Mesenchymal stem cell (in vitro differentiated cells and primary cell): ENCODE results near the gene TMEM132A.
"Not testable (repeated sequence)": the region's sequence is repeated elsewhere in the genome, so short reads cannot be mapped to it uniquely, and the experiment has no call there.

ENCODE experiments used
- DNase-seq: peaks from one replicate; pipeline ENCODE4 v3.0.0-alpha.2; 2013
- H2AFZ ChIP-seq: one replicate; pipeline ENCODE4 v1.6.1; 2013; ENCODE audit warnings: low read depth, mild to moderate bottlenecking, control low read depth, inconsistent platforms, low read length, moderate library complexity
- H2AK5ac ChIP-seq: 2 replicates; pipeline ENCODE4 v1.6.1; 2013; ENCODE audit warnings: low read length, moderate library complexity, mild to moderate bottlenecking, inconsistent platforms; ENCODE audit not compliant: severe bottlenecking
- H2BK120ac ChIP-seq: one replicate; pipeline ENCODE4 v1.6.1; 2013; ENCODE audit warnings: low read depth, mild to moderate bottlenecking, inconsistent platforms, low read length, moderate library complexity
- H2BK12ac ChIP-seq, 2 experiments: one replicate each; pipeline ENCODE4 v1.6.1; 2013; ENCODE audit warnings: inconsistent platforms in 2 of 2, low read length in 2 of 2, mild to moderate bottlenecking in 2 of 2, moderate library complexity in 2 of 2, control low read depth in 1 of 2
- H2BK15ac ChIP-seq: one replicate; pipeline ENCODE4 v1.6.1; 2013; ENCODE audit warnings: mild to moderate bottlenecking, low read depth, inconsistent platforms; ENCODE audit not compliant: poor library complexity, severe bottlenecking
- H2BK5ac ChIP-seq: 2 replicates; pipeline ENCODE4 v1.6.1; 2013; ENCODE audit warnings: low read depth, mild to moderate bottlenecking, low read length, control low read depth, inconsistent platforms; ENCODE audit not compliant: poor library complexity, severe bottlenecking
- H3K14ac ChIP-seq, 2 experiments: one replicate each; pipeline ENCODE4 v1.6.1; 2013; ENCODE audit warnings: inconsistent platforms in 2 of 2, low read length in 2 of 2, control low read depth in 1 of 2, mild to moderate bottlenecking in 1 of 2, moderate library complexity in 1 of 2
- H3K18ac ChIP-seq, 2 experiments: one replicate each; pipeline ENCODE4 v1.6.1; 2013; ENCODE audit warnings: inconsistent platforms in 2 of 2, low read length in 2 of 2, control low read depth in 1 of 2, low read depth in 1 of 2, mild to moderate bottlenecking in 1 of 2
- H3K23ac ChIP-seq, 2 experiments: one replicate each; pipeline ENCODE4 v1.6.1; 2013; ENCODE audit warnings: inconsistent platforms in 2 of 2, low read length in 2 of 2, mild to moderate bottlenecking in 2 of 2, moderate library complexity in 2 of 2, control low read depth in 1 of 2
- H3K27ac ChIP-seq: 2 replicates; pipeline ENCODE4 v1.5.1; 2013; ENCODE audit warnings: mild to moderate bottlenecking, moderate library complexity, low read length, control low read depth, inconsistent platforms; ENCODE audit not compliant: poor library complexity, severe bottlenecking
- H3K27me3 ChIP-seq, 2 experiments: 2 replicates each; pipeline versions ENCODE4 v1.6.1 to v1.7.0; 2013; ENCODE audit warnings: low read length in 2 of 2, mild to moderate bottlenecking in 2 of 2, moderate library complexity in 2 of 2, control low read depth in 1 of 2, inconsistent platforms in 1 of 2; ENCODE audit not compliant: control insufficient read depth in 1 of 2, insufficient read depth in 1 of 2
- H3K36me3 ChIP-seq, 2 experiments: 2 replicates each; pipeline versions ENCODE4 v1.6.1 to v1.7.0; 2013; ENCODE audit warnings: low read length in 2 of 2, control low read depth in 1 of 2, inconsistent platforms in 1 of 2, low read depth in 1 of 2, mild to moderate bottlenecking in 1 of 2; ENCODE audit not compliant: insufficient read depth in 2 of 2, control insufficient read depth in 1 of 2
- H3K4ac ChIP-seq, 2 experiments: one replicate each; pipeline ENCODE4 v1.6.1; 2013; ENCODE audit warnings: inconsistent platforms in 2 of 2, low read length in 2 of 2, mild to moderate bottlenecking in 2 of 2, moderate library complexity in 2 of 2, control low read depth in 1 of 2, low read depth in 1 of 2
- H3K4me1 ChIP-seq: 2 replicates; pipeline ENCODE4 v1.6.1; 2013; ENCODE audit warnings: low read depth, low read length, control low read depth; ENCODE audit not compliant: control insufficient read depth, insufficient read depth
- H3K4me2 ChIP-seq: 2 replicates; pipeline ENCODE4 v1.6.1; 2013; ENCODE audit warnings: low read length, mild to moderate bottlenecking, inconsistent platforms; ENCODE audit not compliant: poor library complexity, severe bottlenecking
- H3K4me3 ChIP-seq, 2 experiments: 2 replicates each; pipeline versions ENCODE4 v1.5.1 to v1.7.0; 2013; ENCODE audit warnings: low read length in 2 of 2, mild to moderate bottlenecking in 2 of 2, control low read depth in 1 of 2, low read depth in 1 of 2; ENCODE audit not compliant: insufficient read depth in 1 of 2
- H3K79me1 ChIP-seq: replicated peaks from 2 replicates; pipeline ENCODE4 v1.6.1; 2013; ENCODE audit warnings: mild to moderate bottlenecking, control low read depth, low read length, inconsistent platforms; ENCODE audit not compliant: poor library complexity, severe bottlenecking
- H3K9ac ChIP-seq: 2 replicates; pipeline ENCODE4 v1.7.0; 2013; ENCODE audit warnings: mild to moderate bottlenecking, low read length, moderate library complexity
- H3K9me3 ChIP-seq: 2 replicates; pipeline ENCODE4 v1.7.0; 2013; ENCODE audit warnings: mild to moderate bottlenecking, low read length; ENCODE audit not compliant: control insufficient read depth
- H4K8ac ChIP-seq: one replicate; pipeline ENCODE4 v1.6.1; 2013; ENCODE audit warnings: inconsistent platforms, mild to moderate bottlenecking, low read length, moderate library complexity
- H4K91ac ChIP-seq: one replicate; pipeline ENCODE4 v1.6.1; 2013; ENCODE audit warnings: mild to moderate bottlenecking, low read length, inconsistent platforms
- WGBS: methylation state at CpG from one replicate; pipeline ENCODE4 v1.1.7; 2013; ENCODE audit warnings: mixed read lengths; 5-methylcytosine and 5-hydroxymethylcytosine counted together

Gene TMEM132A

DNA sequence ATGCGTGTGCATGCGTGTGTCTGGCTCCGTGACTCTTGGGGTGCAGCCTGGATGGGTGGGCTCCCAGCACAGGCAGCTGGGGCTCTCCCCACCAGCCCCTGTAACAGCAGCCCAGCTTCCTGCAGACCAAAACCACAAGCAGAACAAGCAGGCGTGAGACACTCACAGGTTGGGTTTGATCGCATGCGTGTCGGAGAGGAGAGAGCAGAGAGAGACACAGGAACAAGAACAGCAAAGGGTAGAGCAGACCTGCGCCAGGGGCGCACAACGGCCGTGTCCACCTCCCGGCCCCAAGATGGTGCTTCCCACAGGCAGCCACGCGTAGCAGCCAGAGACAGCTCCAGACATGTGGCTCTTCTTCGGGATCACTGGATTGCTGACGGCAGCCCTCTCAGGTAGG is 47.3 kb downstream of the TMEM132A start, which contains the start of gene CD6:
Gene CD6 (plus strand): TSS at position 161 of the 400 bp plus-strand sequence. CDS start 186 bp downstream, at position 347.
- WGBS = 95% methylated on average over 16 of the region's 16 CpGs
- Histone ChIP-seq H2AFZ (no peak within 1 kb of the TSS), H3K4me2 (no peak within 1 kb of the TSS), H3K27me3 (peaks cover 16 to 35% of the 10 kb centered on the region in 2 experiments), H3K36me3 (no peaks in the 10 kb centered on the region), H3K27ac (no peak within 1 kb of the TSS), H2BK5ac (no peak within 1 kb of the TSS), H3K4me1 (peaks cover 1% of the 10 kb centered on the region), H2BK12ac (no peak within 1 kb of the TSS), H2BK120ac (no peak within 1 kb of the TSS), H3K18ac (no peak within 1 kb of the TSS), H3K4me3 (no peak within 1 kb of the TSS), H3K23ac (no peak within 1 kb of the TSS), H4K91ac (no peak within 1 kb of the TSS), H3K14ac (no peak within 1 kb of the TSS), H3K9me3 (peaks cover 4% of the 10 kb centered on the region), H3K79me1 (no peaks in the 10 kb centered on the region), H3K4ac (no peak within 1 kb of the TSS), H2BK15ac (no peak within 1 kb of the TSS), H4K8ac (no peak within 1 kb of the TSS), H3K9ac (no peak within 1 kb of the TSS), H2AK5ac (no peak within 1 kb of the TSS)
- no peak for DNase-seq

DNA sequence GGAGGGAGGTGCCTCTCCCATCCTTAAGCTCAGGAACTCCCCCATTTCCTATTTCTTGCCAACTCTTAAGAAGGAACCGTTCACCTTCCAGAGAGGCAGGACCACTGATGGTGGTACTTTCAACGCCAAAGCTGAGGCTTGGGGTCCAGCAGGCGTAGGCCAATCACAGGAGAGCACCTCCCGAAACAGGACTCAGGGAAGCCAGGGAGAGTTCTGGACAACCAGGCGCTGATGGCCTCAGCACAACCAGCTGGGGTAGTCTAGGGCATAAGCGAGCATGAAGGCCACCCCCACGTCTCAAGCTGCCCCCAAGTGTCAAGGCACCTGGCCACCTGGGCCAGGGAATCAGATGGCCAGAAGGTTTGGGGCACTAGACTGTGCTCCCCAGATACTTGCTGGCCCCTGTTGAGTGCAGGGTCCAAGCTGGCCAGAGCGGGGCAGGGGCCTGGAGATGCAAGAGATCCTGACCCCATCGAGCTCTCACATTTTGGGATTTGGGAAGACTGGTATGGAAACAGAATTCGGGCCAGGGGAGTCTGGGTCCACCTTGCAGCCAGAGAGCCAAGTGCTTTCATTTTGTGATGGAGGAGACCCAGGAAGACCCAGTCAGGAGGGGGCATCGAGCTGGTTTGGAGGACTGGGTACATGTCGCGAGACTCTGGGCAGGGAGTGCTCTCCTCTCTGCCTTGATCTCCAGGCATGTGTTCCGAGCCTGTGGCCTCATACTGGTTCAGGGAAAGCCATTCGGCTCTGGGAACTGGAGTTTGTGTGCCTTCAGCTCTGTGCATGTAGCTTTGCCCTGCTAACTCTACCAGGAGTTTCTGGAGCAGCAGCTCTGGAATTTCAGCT is 48.1 kb downstream of the TMEM132A start:
- Histone ChIP-seq H2BK5ac (no peak overlapping the region), H3K27ac (no peak overlapping the region), H3K9me3 (peaks cover 4% of the 10 kb centered on the region), H2BK15ac (no peak overlapping the region), H2BK12ac (no peak overlapping the region), H3K14ac (no peak overlapping the region), H3K18ac (no peak overlapping the region), H3K36me3 (no peaks in the 10 kb centered on the region), H4K91ac (no peak overlapping the region), H3K4ac (no peak overlapping the region), H2AK5ac (no peak overlapping the region), H3K4me3 (no peak overlapping the region), H3K4me2 (no peak overlapping the region), H4K8ac (no peak overlapping the region), H2AFZ (no peak overlapping the region), H3K4me1 (peaks cover 1% of the 10 kb centered on the region), H2BK120ac (no peak overlapping the region), H3K9ac (no peak overlapping the region), H3K27me3 (peaks cover 16 to 27% of the 10 kb centered on the region in 2 experiments), H3K79me1 (no peaks in the 10 kb centered on the region), H3K23ac (no peak overlapping the region)
- 84% methylated on average over 15 of the region's 15 CpGs for WGBS
- DNase-seq = no peak

DNA sequence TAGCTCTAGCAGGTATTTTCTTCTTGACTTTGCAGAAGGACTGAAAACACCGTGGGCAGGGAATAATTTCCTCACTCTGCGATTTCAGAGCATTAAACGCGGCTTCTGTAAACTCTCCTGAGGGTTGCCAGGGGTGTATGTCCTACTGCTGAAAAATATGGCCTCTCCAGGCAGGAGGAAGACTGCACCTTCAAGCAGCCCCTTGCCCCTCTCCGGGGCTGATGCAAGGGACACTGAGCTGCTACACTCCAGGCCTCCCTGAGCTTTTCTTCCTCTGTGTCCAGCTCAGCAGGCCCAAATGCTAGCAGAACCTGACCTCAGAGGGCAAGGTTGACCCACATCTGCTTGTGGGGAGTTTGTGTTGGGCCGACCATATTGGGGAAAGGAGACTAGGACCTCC is 49.4 kb downstream of the TMEM132A start:
- Histone ChIP-seq H3K79me1 (no peaks in the 10 kb centered on the region), H3K36me3 (no peaks in the 10 kb centered on the region), H3K4ac (no peak overlapping the region), H2AFZ (no peak overlapping the region), H2BK120ac (no peak overlapping the region), H2BK12ac (no peak overlapping the region), H3K18ac (no peak overlapping the region), H3K27me3 (peaks cover 24 to 34% of the 10 kb centered on the region in 2 experiments), H3K4me1 (peaks cover 1% of the 10 kb centered on the region), H3K27ac (no peak overlapping the region), H4K8ac (no peak overlapping the region), H3K9ac (no peak overlapping the region), H2AK5ac (no peak overlapping the region), H3K9me3 (no peaks in the 10 kb centered on the region), H2BK15ac (no peak overlapping the region), H3K4me3 (no peak overlapping the region), H3K23ac (no peak overlapping the region), H4K91ac (no peak overlapping the region), H2BK5ac (no peak overlapping the region), H3K4me2 (no peak overlapping the region), H3K14ac (no peak overlapping the region)
- whole genome bisulfite sequencing = 87% methylated on average over 6 of the region's 6 CpGs
- no peak for DNase-seq

DNA sequence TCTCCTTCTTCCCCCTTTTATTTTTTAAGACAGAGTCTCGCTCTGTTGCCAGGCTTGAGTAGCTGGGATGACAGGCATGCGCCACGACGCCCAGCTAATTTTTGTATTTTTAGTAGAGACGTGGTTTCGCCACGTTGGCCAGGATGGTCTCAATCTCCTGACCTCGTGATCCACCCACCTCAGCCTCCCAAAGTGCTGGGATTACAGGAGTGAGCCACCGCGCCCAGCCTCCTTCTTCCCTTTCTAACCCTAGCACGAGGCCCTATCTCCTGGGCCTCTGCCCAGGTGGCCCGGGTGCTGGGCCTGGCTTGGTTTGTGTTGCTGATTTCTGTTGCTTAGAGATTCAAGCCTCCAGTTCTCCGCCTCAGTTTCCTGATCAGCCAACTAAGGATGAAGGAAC is 50.1 kb downstream of the TMEM132A start:
- not testable (repeated sequence) for H4K91ac ChIP-seq, H2BK5ac ChIP-seq, H3K36me3 ChIP-seq, H3K23ac ChIP-seq, H3K27ac ChIP-seq, H3K18ac ChIP-seq, H3K4me2 ChIP-seq, H3K4me3 ChIP-seq, H2BK12ac ChIP-seq, H3K4ac ChIP-seq, H3K14ac ChIP-seq, H2AFZ ChIP-seq, H3K4me1 ChIP-seq, H3K9me3 ChIP-seq, H2BK120ac ChIP-seq, H3K9ac ChIP-seq, H4K8ac ChIP-seq, H3K79me1 ChIP-seq, DNase-seq, H2BK15ac ChIP-seq, H2AK5ac ChIP-seq
- WGBS = 87% methylated on average over 10 of the region's 13 CpGs
- H3K27me3 ChIP-seq = peaks cover 29 to 40% of the 10 kb centered on the region in 2 experiments
